HG02943 (cell line): ENCODE data around the gene PPP1R8.

Source experiments
- ATAC-seq: cut with Tn5 transposase; IDR thresholded peaks from one replicate; pipeline ENCODE4 v1.9.1; 2021; ENCODE audit warnings: mild to moderate bottlenecking, low read depth, moderate library complexity; ENCODE audit not compliant: unreplicated experiment

PPP1R8 gene

DNA sequence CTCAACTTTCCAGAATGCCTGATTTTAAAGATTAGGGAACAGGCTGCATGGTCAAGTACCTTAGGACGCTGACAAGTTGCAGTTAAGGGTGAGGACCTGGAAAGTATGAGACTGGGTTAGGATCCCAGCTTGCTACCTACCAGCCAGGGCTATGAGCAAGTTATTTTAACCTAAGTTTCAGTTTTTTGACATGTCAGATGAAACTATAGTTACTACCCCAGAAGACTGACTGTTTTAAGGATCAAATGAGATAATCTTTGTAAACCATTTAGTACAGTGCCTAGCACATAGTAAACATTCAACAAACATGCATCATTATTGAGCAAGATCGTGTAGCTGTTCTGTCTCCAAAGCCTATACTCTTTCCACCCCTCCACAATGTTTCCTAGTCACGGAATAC, 56.2 kb downstream of the PPP1R8 start:
- ATAC-seq, result no peak

GRCh38 chr1:27887215-27888021, 56.8 kb downstream of the PPP1R8 start:
- ATAC-seq, result no peak

DNA sequence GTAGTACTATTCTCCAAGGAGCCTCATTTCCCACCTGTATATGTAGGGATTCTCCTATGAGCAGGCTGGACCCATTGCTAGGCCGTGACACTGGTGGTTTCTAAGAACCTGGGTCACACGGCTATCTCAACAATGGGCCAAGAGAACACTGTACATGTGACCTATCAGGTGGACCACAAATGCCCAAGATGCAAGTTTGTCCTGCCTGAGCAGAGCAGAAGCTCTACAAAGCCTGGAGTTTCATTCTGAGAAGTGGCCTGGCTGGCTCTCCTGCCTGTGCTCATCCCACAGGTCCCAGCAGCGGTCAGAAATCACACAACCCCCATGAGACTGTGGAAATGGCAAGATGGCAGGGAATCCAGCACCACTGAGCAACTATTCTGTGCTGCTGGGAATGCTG, 58.9 kb downstream of the PPP1R8 start:
- ATAC-seq, result no peak

GRCh38 chr1:27891196-27891889, 60.8 kb downstream of the PPP1R8 start:
- ATAC-seq, result no peak

DNA sequence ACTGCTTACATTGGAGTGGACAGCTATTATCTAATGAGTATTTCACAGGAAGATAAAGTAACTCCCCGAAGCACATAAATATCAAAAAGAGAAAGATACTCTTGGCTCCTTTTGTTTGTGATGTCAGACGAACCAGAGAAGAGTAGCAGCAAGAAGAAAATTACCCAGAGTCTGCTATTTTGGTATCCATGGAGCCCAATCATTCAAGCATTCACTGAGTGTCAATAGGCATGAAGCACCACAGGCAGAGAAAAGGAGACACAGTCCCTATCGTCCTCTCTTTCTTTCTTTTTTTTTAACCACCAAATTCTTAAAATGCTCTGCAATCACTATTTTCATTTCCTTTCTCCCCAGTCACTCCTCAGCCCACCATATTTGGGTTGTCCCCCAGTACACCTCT, 63.9 kb downstream of the PPP1R8 start:
- no peak for ATAC-seq
